ENCODE measurements around the gene SLC5A10. TPM values are rescaled to one million over a fixed set of nuclear protein-coding genes. Genes with fewer than 3 reads are reported as not detected.
"Not testable (repeated sequence)": the region's sequence is repeated elsewhere in the genome, so short reads cannot be mapped to it uniquely, and the experiment has no call there.

The SLC5A10 gene
- polyA plus RNA-seq, 1 donor, result 0.12 TPM

DNA sequence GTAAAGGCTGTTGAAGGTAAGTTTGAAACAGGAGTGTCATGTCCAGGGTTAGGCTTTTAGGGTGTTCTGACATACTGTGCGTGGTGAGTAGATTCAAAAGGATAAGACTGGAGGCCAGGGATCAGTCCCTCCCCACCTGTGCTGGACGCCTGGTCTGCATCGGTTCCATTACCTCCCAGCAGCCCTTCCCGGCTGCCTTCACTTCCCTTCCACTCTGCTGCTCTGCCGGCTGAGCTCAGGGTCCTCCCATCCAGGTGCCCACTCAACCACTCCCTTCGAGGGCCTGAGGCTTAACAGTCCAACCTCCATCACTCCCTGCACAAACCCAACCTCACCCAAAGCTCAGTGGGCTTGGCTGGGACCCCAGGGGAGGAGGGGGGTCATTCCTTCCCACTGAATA lies 4.1 kb upstream of the SLC5A10 start:
- DNase-seq, result no peak

DNA sequence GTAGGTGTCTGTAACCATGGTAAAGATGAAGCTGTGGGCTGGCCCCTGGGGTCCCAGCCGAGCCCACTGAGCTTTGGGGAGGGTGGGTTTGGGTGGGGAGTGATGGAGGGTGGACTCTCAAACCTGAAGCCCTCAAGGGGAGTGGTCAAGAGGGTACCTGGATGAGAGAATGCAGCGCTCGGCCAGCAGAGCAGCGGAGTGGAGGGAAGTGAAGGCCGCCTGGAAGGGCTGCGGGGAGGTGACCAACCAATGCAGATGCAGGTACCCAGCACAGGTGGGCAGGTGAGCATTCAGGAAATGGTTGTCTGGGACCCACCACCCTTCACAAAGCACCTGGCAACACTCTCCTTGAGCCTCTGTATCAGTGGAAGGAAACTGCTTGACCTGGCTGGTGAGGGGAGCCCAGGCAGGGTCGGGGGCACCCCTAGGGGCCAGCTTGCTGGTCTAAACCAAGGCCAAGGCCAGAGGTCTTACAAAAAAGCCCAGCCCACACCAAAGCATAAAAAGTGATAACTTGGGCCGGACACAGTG lies 3.4 kb upstream of the SLC5A10 start:
- no peak for DNase-seq

DNA sequence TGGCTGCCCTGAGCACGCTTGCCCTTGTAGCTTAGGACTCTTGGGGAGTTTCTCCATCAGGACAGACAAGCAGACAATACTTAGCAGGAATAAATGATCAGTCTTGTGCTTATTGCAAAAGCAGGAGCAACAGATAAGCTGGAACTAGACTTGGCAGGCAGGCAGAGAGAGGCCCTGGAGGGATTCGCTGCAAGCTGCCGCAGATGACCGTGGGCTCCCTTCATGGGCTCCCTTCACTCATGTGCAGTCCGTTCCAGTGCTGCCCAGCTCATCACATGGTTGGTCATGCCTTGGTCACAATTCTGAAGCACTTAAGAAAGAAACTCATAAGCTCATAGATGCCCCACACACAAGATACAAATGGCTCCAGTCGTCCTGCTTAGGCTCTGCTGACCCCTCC lies 2.4 kb upstream of the SLC5A10 start:
- DNase-seq, result no peak

DNA sequence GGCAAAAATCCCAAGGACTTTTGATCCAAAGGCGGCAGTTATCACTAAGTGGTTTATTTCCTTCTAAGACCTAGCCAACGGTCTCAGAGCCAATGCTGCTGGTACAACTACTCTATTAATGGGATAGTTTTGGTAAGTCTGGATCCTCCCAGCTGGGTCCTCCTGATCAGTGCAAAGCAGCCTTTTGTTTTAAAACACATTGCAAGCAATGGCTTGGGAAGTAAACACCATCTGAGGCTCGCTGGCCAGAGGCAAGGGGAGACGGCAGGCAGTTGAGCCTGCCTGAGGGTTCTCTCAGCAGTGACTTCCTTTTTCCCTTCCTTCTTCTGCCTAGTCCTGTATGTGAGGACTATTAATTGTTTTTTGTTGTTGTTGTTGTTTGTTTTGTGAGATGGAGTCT lies 1.6 kb upstream of the SLC5A10 start:
- no peak for DNase-seq

DNA sequence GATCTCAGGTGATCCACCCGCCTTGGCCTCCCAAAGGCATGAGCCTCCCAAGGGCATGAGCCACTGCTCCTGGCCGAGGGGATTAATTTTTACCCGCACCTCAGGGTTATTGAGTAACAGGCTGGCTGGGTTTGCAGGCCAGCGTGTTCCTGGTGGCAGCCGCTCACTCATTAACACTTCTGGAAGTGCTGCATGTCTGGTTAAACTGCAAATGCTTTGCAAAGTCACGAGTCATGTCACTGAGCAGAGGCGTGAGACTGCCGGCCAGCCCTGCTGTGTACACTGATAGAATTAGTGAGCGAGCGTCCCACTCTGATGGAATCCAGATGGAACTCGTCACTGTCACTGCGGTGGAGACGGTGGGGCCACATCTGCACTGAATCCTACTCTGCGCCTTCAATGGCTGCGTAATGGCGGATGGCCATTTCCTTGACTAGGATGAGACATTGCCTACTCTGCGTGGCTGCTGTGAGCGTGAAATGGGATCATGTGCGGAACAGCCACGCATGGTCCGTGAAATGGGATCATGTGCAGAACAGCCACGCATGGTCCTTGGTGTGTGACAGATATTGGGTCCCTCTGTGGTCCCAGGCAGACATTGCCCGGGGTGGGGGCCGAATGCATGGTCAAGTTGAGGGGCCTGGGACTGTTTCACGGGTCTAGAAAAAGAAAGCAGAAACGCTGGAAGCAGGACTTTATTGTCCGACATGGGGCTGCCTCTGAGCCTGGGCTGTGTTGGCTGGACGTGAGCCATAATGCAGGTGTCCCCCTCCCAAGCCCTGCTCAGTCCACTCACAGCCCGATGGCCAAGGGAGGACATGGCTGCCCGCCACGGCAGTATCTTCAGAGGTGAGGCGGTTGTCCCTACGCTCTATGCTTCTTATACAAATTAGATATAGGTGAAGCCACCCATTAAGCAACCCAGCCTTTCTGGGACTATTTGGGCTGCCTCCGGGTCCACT lies 740 bp upstream of the SLC5A10 start:
- no peak for DNase-seq

DNA sequence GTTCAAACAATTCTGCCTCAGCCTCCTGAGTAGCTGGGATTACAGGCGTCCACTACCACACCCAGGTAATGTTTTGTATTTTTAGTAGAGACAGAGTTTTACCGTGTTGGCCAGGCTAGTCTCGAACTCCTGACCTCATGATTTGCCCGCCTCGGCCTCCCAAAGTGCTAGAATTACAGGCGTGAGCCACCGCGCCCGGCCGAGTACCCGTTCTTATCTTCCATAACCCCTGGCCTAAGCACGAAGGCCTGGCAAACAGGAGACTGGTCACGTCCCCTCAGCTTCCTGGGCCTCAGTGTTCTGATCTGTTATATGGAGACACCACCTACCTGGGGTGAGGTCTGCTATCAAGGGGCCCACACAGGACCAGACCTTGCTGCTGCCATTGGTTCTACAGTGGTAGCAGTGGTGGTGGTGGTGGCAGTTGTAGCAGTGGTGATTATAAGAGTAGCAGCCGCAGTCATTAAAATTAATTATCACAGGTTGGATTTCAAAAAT lies 1.3 kb downstream of the SLC5A10 start:
- DNase-seq, result no peak

DNA sequence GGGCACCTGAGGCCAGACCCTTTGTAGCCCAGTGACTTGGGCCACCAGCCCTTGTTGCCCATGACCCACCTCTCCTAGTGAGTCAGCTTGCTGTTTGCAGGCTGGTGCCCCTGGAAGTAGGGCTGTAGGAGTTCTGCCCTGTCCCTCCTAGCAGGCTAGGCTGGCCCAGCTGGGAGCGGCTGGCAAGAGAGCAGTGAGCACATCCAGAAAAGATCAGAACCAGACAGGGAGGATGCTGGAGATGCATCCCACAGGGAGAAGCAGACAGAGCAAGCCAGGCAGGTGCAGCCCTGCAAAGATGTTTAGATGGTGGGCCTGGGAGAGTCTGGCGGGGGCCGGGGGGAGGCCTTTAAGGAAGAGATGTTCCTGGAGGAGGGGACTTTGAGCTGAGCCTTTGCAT lies 2.4 kb downstream of the SLC5A10 start:
- no peak for DNase-seq

DNA sequence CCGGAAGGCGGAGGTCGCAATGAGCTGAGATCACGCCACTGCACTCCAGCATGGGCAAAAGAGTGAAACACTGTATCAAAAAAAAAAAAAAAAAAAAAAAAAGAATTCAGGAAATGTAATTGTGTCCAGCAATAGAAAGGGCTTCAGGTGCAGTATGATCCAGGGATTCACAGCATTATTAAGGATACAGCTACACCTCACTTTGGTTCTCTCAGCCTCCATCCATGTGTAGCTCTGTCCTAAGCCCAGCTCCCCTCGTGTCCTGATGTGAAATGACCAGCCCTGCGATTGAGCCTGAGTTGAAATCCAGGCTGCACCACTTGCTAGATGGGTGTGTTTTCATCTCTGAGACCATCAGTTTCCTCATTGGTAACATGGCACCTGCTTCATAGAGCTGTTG lies 3.0 kb downstream of the SLC5A10 start:
- DNase-seq, result no peak

DNA sequence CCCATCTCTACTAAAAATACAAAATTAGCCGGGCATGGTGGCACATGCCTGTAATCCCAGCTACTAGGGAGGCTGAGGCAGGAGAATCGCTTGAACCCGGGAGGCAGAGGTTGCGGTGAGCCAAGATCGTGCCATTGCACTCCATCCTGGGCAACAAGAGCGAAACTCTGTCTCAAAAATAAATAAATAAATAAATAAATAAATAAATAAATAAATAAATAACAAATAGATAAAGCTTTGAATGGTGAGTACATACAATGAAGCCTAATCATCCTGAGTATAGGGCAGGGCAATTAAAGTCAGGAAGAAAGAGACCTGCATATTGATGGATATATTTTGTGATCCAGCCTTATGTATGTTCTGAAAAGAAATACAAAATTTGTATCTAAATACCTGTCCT lies 4.1 kb downstream of the SLC5A10 start:
- not testable (repeated sequence) for DNase-seq

DNA sequence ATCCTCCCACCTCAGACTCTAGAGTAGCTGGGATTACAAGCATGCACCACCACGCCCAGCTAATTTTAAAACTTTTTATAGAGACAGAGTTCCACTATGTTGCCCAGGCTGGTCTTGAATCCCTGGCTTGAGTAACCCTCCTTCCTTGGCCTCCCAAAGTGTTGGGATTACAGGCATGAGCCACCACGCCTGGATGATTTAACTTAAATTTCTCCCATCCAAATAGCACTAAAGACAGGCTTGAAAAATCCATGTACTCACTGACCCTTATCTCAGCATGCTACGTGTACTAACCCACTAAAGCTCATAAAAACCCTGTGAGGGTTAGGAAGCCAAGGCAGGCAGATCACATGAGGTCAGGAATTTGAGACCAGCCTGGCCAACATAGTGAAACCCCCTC lies 4.6 kb downstream of the SLC5A10 start:
- no peak for DNase-seq

DNA sequence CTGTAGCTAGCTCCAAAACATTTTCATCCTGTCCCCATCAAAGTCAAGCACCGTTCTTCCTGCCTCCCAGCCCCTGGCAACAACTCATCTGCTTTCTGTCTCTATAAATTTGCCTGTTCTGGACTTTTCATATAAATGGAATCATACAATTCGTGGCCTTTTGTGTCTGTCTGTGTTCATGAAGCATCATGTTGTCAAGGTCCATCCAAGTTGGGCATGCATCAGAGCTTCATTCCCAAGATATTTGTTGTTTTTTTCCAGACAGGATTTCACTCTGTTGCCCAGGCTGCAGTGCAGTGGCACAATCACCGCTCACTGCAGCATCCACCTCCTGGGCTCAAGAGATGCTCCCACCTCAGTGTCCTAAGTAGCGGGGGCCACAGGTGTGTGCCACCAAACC lies 5.9 kb downstream of the SLC5A10 start:
- DNase-seq, result no peak

DNA sequence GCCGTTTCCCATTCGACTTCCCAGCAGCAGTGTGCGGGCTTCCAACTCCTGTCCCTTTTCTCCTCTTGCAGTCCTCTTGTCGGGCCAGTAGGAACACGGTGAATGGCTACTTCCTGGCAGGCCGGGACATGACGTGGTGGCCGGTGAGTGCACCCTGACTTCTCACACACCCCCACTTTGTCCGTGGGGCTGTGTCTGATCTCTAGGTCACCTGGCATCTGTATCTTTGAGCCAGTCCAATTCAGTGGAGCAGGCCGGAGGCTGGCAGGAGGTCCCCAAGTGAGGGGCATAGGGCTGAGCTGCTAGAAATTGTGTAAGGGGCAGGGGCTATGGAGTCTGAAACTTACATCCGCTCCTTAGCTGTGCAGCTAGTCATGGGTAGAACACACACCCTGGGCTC lies 6.6 kb downstream of the SLC5A10 start:
- DNase-seq, result no peak

DNA sequence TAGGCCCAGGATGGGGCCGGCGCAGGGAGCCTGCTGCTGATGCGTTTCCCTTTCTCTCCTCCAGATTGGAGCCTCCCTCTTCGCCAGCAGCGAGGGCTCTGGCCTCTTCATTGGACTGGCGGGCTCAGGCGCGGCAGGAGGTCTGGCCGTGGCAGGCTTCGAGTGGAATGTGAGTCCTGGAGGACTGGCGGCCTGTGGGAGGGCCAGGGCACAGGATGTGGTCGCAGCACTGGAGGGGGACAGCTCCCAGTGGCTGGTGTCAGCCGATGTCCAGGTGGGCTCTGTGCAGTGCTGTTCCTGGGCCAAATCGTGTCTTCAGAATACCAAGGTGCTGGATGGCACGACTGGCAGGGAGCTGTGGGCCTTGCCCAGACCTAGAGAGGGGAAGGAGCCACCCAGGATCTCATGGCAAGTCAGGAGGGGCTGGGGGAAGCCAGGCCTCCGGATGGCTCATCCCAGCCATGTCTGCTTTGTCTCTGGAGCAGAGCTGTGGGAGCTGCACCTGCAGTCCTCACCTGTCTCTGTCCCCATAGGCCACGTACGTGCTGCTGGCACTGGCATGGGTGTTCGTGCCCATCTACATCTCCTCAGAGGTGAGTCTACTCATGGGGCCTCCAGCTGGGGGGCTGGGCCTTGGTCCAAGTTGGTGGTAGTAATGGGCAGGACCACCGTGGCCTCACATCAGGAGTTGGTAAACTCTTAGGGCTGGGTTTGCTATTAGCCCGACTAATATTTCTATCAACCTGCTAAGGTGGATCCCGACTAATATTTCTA lies 7.3 kb downstream of the SLC5A10 start:
- no peak for DNase-seq

DNA sequence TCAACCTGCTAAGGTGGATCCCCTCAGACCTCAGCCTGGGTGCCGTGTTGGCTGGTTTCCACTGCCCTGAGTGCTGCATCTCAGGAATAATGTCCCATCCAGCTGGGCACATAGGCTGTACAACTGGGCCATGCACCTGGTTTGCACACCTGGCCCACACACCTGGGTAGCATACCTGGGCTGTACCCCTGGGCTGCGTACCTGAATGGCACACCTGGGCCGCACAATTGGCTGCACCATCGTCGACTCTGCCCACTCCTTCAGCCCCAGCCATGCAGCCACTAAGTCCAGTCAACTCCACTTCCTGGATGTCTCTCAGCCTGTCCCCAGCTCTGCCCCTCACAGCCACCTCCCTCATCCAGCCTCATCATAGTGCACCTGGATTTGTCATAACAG lies 7.9 kb downstream of the SLC5A10 start:
- DNase-seq, result no peak

DNA sequence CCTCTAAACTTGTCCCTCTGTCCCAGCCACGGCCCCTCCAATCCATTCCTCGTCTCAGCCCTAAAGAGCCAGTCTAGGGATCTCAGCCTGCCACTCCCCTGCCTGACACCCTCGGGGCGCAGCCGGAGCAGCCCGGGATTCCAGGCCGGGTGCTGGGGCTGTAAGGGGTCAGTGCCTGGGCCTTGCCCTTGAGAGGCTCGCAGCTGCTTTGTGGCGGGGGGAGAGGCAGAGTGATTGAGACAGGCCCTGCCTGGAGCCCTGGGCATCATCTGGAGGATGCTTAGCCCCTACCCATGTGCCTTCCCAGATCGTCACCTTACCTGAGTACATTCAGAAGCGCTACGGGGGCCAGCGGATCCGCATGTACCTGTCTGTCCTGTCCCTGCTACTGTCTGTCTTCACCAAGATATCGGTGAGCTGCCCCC lies 8.3 kb downstream of the SLC5A10 start:
- no peak for DNase-seq

DNA sequence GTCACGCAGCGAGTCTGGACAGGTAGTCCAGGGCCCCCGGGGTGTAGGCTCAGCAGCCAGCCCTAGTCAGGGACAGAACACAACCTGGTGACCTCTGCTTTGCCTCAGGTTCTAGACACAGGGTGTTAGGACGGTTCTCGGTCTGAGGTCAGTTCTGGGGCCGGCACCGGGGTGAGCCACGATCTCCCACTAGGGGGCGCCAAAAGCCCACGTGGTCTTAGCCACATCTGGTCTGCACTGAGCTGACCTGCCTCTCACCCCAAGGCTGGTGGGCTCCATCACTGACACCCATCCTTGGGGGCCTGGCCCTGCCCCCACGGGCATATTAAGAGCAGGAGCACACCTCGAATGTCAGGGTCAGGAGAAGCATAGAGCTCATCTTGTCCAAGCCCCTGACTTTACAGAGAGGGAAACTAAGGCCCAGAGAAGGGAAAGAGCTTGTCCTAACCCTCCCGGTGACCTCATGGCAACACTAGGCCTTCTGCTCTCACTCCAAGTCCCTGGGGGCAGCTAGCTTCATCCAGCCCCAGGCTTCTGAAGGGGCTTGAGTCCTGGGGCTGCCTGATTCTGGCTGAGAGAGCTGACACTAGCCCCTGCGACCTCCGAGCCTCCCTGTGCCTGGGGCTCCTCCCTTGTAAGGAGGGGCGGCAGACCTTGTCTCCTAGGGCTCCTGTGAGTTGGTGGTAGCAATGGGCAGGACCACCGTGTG lies 9.0 kb downstream of the SLC5A10 start:
- peak; percentile 64 for DNase-seq

DNA sequence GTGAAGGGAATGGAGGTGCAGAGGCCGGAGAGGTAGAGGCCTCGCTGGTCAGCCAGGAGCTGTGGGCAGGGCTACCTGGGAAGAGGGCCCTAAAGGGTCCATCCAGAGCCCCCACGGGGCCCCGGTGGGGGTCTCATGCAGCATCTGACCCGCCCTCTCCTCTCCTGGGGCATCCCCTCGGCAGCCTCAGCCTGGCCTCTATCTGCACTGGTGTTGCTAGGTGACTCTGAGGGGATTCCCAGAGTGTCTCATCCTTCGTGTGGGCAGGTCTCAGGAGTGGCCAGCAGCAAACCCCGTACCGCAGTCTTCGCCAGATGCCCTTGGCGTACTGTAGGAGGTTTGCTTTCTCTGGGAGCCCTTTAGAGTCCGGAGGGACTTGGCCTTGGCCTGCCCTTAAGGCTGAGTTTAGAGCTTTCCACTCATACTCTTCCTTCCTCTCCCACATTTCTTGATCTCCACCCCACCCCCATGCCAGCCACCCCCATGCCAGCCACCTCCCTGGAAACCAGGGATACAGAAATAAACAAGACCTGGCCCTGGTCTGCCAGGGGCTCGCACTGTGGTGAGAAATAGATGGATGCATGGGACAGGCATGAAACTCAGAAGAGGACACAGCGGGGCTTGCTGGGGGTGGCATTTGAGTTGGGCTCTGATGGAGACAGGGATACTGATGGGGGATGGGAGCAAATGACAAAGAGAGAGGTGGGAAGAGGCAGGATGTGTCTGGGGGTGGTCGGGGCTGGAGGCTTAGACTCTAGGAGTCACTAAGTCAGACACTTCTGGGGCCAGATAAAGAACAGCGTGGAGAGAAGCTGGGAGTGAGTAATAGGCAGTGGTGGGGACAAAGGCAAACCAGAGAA lies 9.9 kb downstream of the SLC5A10 start:
- DNase-seq, result no peak

DNA sequence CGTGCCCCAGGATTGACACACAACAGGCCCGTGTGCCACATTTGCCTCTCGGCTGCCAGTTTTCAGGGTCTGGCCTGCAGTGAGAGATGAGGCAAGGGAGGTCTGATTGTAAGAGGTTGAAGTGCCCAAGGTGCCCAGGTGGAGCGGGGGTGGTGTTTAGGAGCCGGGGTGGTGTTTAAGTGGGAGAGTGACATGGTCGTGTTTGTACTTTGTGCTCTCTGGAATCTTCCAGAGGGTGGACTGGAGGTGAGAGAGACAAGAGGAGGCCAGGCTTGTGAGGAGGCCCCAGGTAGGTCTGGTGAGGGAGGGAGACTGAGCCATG lies 10.5 kb downstream of the SLC5A10 start:
- no peak for DNase-seq

DNA sequence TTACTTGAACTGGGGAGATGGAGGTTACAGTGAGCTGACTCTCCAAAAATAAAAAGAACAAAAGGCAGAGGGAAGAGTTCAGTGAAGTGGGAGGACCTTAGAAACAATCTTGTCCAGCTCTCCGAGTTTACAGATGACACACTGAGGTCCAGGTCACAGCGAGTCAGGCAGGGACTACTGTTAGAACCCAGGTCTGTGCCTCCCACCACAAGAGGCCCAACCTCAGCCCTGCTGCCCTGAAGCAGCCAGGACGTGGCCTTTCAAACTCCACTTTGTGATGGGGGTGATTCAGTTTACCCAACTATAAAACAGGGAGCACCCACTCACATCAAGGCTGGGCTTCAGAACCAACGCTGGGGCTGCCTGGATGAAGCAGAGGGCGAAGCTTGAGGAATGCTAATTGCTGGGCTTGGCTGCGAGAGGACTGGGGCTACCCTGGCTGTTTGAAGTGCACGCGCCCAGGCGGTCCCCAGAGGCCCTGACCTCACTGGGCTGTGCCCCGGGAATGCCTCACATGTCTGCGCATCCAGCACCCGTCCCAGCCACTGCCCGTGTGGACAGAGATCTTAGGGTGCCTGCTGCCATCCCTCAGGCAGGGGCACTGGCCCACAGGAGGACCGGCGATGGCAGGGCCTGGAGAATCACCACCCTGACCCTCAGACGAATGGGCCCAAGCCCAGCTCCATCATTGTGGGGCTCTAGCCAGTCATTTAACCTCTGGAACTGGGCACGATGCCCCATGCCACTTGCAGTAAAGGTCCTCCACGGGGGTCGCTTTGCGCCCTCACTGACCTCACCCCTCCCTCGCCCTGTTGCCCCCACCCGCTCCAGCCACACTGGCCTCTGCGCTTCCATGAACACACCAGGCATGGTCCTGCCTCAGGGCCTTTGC lies 11.4 kb downstream of the SLC5A10 start:
- DNase-seq, result no peak

DNA sequence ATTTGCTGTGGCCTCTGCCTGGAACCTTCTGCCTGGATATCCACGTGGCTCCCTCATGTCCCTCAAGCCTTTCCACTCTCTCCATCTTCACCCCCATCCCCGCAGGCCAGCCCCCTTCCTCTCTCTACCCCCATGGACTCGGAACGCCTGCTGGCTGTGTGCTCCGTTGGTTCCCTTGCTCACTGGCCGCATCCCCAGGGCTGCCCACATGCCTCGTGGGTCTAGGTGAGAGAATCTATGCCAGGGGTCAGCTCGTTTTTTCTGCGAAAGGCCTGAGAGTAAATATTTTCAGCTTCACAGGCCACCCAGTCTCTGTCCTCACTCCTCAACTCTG lies 12.0 kb downstream of the SLC5A10 start:
- no peak for DNase-seq

DNA sequence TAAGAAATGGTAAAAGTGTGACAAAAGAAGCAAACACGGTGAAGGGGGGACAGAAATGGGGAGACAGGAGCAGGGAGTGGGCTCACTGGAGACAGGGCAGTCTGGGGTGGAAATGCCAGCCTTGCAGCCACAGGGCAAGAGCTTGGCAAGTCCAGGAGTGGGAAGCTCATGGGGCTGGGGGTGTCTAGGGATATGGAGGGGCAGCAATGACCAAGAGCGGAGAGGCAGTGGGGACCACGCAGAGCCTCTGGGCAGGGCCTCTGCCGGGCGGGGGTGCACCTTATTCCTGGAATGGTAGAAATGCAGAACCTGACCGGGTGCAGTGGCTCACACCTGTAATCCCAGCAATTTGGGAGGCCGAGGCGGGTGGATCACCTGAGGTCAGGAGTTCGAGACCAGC lies 12.6 kb downstream of the SLC5A10 start:
- DNase-seq, result no peak

Data from hindlimb muscle (tissue), 1 donor.